ENCODE results near the gene PLEKHB1. TPM values are rescaled to one million over a fixed set of nuclear protein-coding genes. Genes with fewer than 3 reads are reported as not detected.

The PLEKHB1 gene
- total and polyA plus RNA-seq, 4 donors: 8.1 to 38.8 (median 11.9) TPM

DNA sequence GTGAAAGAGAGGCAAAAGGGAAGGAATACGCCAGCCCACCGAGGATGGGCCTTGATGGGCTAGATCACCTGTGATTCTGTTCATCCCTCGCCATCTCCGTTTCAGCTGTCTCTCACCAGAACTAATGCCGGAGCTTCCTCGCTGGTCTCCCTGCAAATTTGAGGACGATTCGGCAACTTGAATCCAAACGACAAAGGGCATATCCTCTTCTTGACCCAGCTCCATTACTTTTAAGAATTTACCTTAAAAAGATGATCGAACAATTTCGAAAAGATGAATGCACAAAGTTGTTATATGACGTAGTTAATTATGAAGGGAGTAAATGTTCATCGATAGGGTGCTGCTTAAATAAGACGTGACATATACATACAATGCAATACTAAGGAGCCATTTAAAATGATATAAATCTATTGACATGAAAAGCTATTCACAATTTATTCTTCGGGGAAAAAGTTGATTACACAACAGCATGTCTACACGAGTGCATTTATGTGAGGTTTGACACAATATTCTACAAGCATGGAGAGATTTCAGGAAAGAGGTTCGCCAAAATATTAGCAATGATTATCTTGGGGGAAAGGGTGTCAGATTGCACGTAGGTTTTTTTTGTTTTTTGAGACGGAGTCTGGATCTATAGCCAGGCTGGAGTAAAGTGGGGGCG lies 47.5 kb upstream of the PLEKHB1 start:
- H3K9me3 ChIP-seq (ENCODE audit: control insufficient read depth in 4 of 4, insufficient read depth in 3 of 4, low read length in 3 of 4): peaks cover 0 to 3% (median 0%) of the 10 kb centered on the region in 4 donors
- H3K4me3 ChIP-seq: peak overlapping the region; percentile 92
- peaks cover 0 to 22% (median 11%) of the 10 kb centered on the region in 5 donors for H3K4me1 ChIP-seq (ENCODE audit: control insufficient read depth in 5 of 5, insufficient read depth in 5 of 5, low read length in 5 of 5)
- H3K27ac ChIP-seq (ENCODE audit: low read depth in 1 of 2, low read length in 1 of 2): peak overlapping the region; percentile 61 to 87
- ATAC-seq (ENCODE audit: insufficient read depth, low FRiP score) (no peak), DNase-seq (no peak)
- peak overlapping the region in 1 of 2 donors; percentile 88 for H3K9ac ChIP-seq (ENCODE audit: insufficient read depth in 1 of 2, low read length in 2 of 2)
- H3K36me3 ChIP-seq (ENCODE audit: control insufficient read depth in 4 of 4, insufficient read depth in 4 of 4, low read length in 4 of 4): no peaks in the 10 kb centered on the region
- TF ChIP-seq, protein P1, sequence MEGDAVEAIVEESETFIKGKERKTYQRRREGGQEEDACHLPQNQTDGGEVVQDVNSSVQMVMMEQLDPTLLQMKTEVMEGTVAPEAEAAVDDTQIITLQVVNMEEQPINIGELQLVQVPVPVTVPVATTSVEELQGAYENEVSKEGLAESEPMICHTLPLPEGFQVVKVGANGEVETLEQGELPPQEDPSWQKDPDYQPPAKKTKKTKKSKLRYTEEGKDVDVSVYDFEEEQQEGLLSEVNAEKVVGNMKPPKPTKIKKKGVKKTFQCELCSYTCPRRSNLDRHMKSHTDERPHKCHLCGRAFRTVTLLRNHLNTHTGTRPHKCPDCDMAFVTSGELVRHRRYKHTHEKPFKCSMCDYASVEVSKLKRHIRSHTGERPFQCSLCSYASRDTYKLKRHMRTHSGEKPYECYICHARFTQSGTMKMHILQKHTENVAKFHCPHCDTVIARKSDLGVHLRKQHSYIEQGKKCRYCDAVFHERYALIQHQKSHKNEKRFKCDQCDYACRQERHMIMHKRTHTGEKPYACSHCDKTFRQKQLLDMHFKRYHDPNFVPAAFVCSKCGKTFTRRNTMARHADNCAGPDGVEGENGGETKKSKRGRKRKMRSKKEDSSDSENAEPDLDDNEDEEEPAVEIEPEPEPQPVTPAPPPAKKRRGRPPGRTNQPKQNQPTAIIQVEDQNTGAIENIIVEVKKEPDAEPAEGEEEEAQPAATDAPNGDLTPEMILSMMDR (IDR thresholded peaks at IDR 0.05; ENCODE audit: control extremely low read depth, extremely low read depth): no peak
- no peaks in the 10 kb centered on the region for H3K27me3 ChIP-seq (ENCODE audit: control insufficient read depth in 3 of 3, insufficient read depth in 3 of 3, low read length in 2 of 3)
- WGBS, 2 donors: 28 to 29% methylated on average over 20 of the region's 20 CpGs

DNA sequence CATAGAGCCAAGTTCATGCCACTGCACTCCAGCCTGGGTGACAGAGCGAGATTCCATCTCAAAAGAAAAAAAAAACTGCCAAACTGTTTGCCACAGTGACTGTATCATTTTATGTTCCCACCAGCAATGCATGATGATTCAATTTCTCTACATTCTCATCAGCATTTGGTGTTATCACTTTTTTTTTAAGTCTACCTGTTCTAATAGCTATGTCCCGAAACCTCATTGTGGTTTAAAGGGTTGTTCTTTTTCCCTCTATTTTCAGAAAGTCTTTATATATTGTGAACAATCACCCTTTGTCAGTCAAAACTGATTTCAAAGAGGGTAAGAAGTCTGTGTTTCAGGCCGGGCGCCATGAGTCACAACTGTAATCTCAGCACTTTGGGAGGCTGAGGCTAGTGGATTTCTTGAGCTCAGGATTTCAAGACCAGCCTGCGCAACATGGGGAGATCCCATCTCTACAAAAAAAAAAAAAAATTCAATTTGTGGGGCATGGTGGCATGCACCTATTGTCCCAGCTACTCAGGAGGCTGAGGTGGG lies 33.7 kb upstream of the PLEKHB1 start:
- DNase-seq (no peak), ATAC-seq (ENCODE audit: insufficient read depth, low FRiP score) (no peak)
- H3K27ac ChIP-seq (ENCODE audit: low read depth in 1 of 2, low read length in 1 of 2): no peak overlapping the region
- no peak overlapping the region for H3K4me3 ChIP-seq
- TF ChIP-seq, protein P1 (IDR thresholded peaks at IDR 0.05; ENCODE audit: control extremely low read depth, extremely low read depth): no peak
- no peaks in the 10 kb centered on the region for H3K9me3 ChIP-seq (ENCODE audit: control insufficient read depth in 4 of 4, insufficient read depth in 3 of 4, low read length in 3 of 4)
- WGBS, 2 donors: 89 to 92% methylated on average over 5 of the region's 5 CpGs
- H3K27me3 ChIP-seq (ENCODE audit: control insufficient read depth in 3 of 3, insufficient read depth in 3 of 3, low read length in 2 of 3): no peaks in the 10 kb centered on the region
- H3K9ac ChIP-seq (ENCODE audit: insufficient read depth in 1 of 2, low read length in 2 of 2): no peak overlapping the region
- no peaks in the 10 kb centered on the region for H3K4me1 ChIP-seq (ENCODE audit: control insufficient read depth in 5 of 5, insufficient read depth in 5 of 5, low read length in 5 of 5)
- no peaks in the 10 kb centered on the region for H3K36me3 ChIP-seq (ENCODE audit: control insufficient read depth in 4 of 4, insufficient read depth in 4 of 4, low read length in 4 of 4)

DNA sequence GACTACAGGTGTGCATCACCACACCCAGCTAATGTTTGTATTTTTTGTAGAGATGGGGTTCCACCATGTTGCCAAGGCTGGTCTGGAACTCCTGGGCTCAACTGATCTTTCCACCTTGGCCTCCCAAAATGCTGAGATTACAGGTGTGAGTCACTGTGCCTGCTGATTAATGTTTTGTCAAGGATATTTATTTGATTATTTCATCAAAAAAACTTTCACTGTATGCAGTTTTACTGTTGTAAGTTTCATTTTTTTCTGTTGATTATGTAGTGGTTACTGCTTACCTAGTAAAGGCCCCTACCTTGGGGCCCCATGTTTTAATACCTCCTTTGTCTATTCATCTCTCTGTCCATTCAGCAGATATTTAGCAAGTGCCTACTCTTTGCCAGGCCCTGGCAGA lies 31.8 kb upstream of the PLEKHB1 start:
- no peaks in the 10 kb centered on the region for H3K36me3 ChIP-seq (ENCODE audit: control insufficient read depth in 4 of 4, insufficient read depth in 4 of 4, low read length in 4 of 4)
- H3K27ac ChIP-seq (ENCODE audit: low read depth in 1 of 2, low read length in 1 of 2): no peak overlapping the region
- DNase-seq (no peak), ATAC-seq (ENCODE audit: insufficient read depth, low FRiP score) (no peak)
- no peaks in the 10 kb centered on the region for H3K4me1 ChIP-seq (ENCODE audit: control insufficient read depth in 5 of 5, insufficient read depth in 5 of 5, low read length in 5 of 5)
- no peak overlapping the region for H3K9ac ChIP-seq (ENCODE audit: insufficient read depth in 1 of 2, low read length in 2 of 2)
- H3K9me3 ChIP-seq (ENCODE audit: control insufficient read depth in 4 of 4, insufficient read depth in 3 of 4, low read length in 3 of 4): no peaks in the 10 kb centered on the region
- no peaks in the 10 kb centered on the region for H3K27me3 ChIP-seq (ENCODE audit: control insufficient read depth in 3 of 3, insufficient read depth in 3 of 3, low read length in 2 of 3)
- TF ChIP-seq, protein P1 (IDR thresholded peaks at IDR 0.05; ENCODE audit: control extremely low read depth, extremely low read depth): no peak
- no peak overlapping the region for H3K4me3 ChIP-seq

Data from lung (tissue), 12 donors.